PC-9 (cell line): ENCODE results near the gene POM121L2. TPM values are rescaled to one million over a fixed set of nuclear protein-coding genes. Genes with fewer than 3 reads are reported as not detected.

Experiments used
- BruUV-seq: library from RNA; stranded (reverse); fragments of 400-500 nt; replicated peaks from 2 replicates; lab custom pipeline; 2021; lab: Mats Ljungman, UMichigan
- CTCF ChIA-PET: fragments of 300-600 bp; sonication (Branson Sonifier 250); formaldehyde crosslinking; loops from one replicate; lab custom pipeline; 2022; ENCODE audit warnings: antibody characterized with exemption; lab: Charles Lee
- POLR2A ChIA-PET: fragments of 300-600 bp; sonication (Branson Sonifier 250); formaldehyde crosslinking; loops from one replicate; lab custom pipeline; 2022; ENCODE audit warnings: antibody characterized with exemption; ENCODE audit not compliant: unreplicated experiment; lab: Charles Lee
- DNase-seq, 2 experiments: peaks; one replicate each; pipeline versions ENCODE4 v3.0.0 to v3.0.0-alpha.2; 2015 to 2022; ENCODE audit warnings: mixed read lengths in 1 of 2
- H2AFZ ChIP-seq: fragments of 200-600 bp; sonication (generic); 2 replicates; pipeline ENCODE4 v1.8.1; 2017; ENCODE audit warnings: antibody characterized with exemption
- H3F3A ChIP-seq: fragments of 200-600 bp; sonication (generic); 2 replicates; pipeline ENCODE4 v1.8.1; 2017; ENCODE audit warnings: antibody characterized with exemption, mild to moderate bottlenecking, low read depth; ENCODE audit not compliant: insufficient read depth
- H3K27ac ChIP-seq: fragments of 200-600 bp; sonication (generic); 2 replicates; pipeline ENCODE4 v1.6.1; 2016; ENCODE audit warnings: mixed run types
- H3K27me3 ChIP-seq: fragments of 200-600 bp; sonication (generic); 2 replicates; pipeline ENCODE4 v1.6.1; 2016; ENCODE audit warnings: low read depth, mixed run types; ENCODE audit not compliant: insufficient read depth
- H3K36me3 ChIP-seq: fragments of 200-600 bp; sonication (generic); 2 replicates; pipeline ENCODE4 v1.6.1; 2016; ENCODE audit warnings: low read depth, mixed run types
- H3K4me1 ChIP-seq: fragments of 200-600 bp; sonication (generic); replicated peaks from 2 replicates; pipeline ENCODE4 v1.6.1; 2016; ENCODE audit warnings: mixed run types; ENCODE audit not compliant: insufficient read depth
- H3K4me2 ChIP-seq: fragments of 200-600 bp; sonication (generic); 2 replicates; pipeline ENCODE4 v1.6.1; 2017; ENCODE audit warnings: mixed run types
- H3K4me3 ChIP-seq: fragments of 200-600 bp; sonication (generic); 2 replicates; pipeline ENCODE4 v1.6.1; 2016; ENCODE audit warnings: mixed run types
- H3K79me2 ChIP-seq: fragments of 200-600 bp; sonication (generic); 2 replicates; pipeline ENCODE4 v1.6.1; 2017; ENCODE audit warnings: low read depth, mixed run types
- H3K9me2 ChIP-seq: fragments of 200-600 bp; sonication (generic); 2 replicates; pipeline ENCODE4 v1.8.1; 2017; ENCODE audit warnings: mild to moderate bottlenecking; ENCODE audit not compliant: insufficient read depth
- H3K9me3 ChIP-seq: fragments of 200-600 bp; sonication (generic); 2 replicates; pipeline ENCODE4 v1.8.1; 2016; ENCODE audit warnings: low read depth; ENCODE audit not compliant: insufficient read depth
- H4K20me1 ChIP-seq: fragments of 200-600 bp; sonication (generic); 2 replicates; pipeline ENCODE4 v1.8.1; 2017; ENCODE audit not compliant: insufficient read depth
- CTCF ChIP-seq: fragments of 200-600 bp; sonication (generic); conservative IDR thresholded peaks from 2 replicates; pipeline ENCODE4 v1.6.1; 2017; ENCODE audit warnings: mixed run types, antibody characterized with exemption, mild to moderate bottlenecking, moderate library complexity
- EZH2 ChIP-seq: fragments of 200-600 bp; sonication (generic); IDR thresholded peaks from 2 replicates; pipeline ENCODE4 v1.8.0; 2017; ENCODE audit warnings: antibody characterized with exemption, low read depth
- intact Hi-C: fragments of 100-400 bp; cut with micrococcal nuclease; formaldehyde crosslinking; loops from one replicate; pipeline ENCODE4 v1.10.0; 2022; ENCODE audit not compliant: unreplicated experiment
- total RNA-seq: library from RNA; stranded (reverse); gene quantifications from 2 replicates; pipeline ENCODE4 v1.2.3, GENCODE V29; 2021

Gene POM121L2
- total RNA-seq, 1 experiment from 2014 or later, result 0.26 TPM

- Histone ChIP-seq H3K4me3 (peak overlapping the region; percentile 68; the same call in 1 of the 2 replicates), H3K79me2 (no peaks in the 10 kb centered on the region), H2AFZ (peak overlapping the region; percentile 89; the same call in 1 of the 2 replicates), H3F3A (no peaks in the 10 kb centered on the region), H3K9me3 (peaks cover 6% of the 10 kb centered on the region), H3K4me1 (no peaks in the 10 kb centered on the region), H3K36me3 (no peaks in the 10 kb centered on the region), H4K20me1 (no peaks in the 10 kb centered on the region), H3K4me2 (peak overlapping the region; percentile 77), H3K27ac (no peak overlapping the region), H3K9me2 (no peaks in the 10 kb centered on the region), H3K27me3 (0 out of 2 replicates have a peak, but pooled peaks cover 3% of the 10 kb centered on the region)
- TF ChIP-seq CTCF (no peak; the same call in 1 of the 2 replicates), EZH2 (no peak)
- no peak for DNase-seq
- CTCF ChIA-PET, result interaction anchor here (1.0 to 1.8 kb wide), 3 partner anchors 19 to 439 kb away, joined by 3 to 15 read pairs (median 10); no protein-coding TSS in a partner anchor
- intact Hi-C loops, result loop anchor here (1.0 to 5.0 kb wide), 7 partner anchors 124 to 441 kb away; partner anchors contain the start of gene ZNF184
- POLR2A ChIA-PET, result interaction anchor here (0.6 to 1.0 kb wide), 3 partner anchors 166 to 580 kb away, joined by 4 to 8 read pairs (median 5); a partner anchor contains a TSS
- BruUV-seq, result no TSS peak
Measured at GRCh38 chr6:27312950-27313271, 838 bp upstream of the POM121L2 start.

DNA sequence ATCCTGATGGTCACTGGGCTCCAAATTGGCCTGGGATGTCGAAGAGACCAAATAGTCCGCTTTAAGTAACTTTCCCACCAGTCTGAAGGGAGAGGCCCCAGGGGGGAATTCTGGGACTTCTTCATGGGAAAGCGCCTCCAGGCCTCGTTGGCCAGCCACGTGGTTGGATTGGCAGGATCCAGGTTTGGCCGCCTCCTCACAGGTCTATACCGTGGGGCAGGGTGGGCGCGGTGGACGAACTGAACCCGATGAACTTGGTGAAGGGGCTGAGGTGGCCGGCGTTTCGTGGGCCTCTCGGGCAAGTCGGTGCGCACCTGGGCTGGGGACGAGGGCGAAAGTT, 297 bp downstream of the POM121L2 start:
- BruUV-seq, result no TSS peak
- Histone ChIP-seq H3K4me1 (no peaks in the 10 kb centered on the region), H3K27me3 (0 out of 2 replicates have a peak, but pooled peaks cover 3% of the 10 kb centered on the region), H3K4me3 (no peak overlapping the region), H3K4me2 (peak overlapping the region; percentile 77; the same call in 1 of the 2 replicates), H3K36me3 (no peaks in the 10 kb centered on the region), H3K79me2 (no peaks in the 10 kb centered on the region), H3K9me2 (no peaks in the 10 kb centered on the region), H4K20me1 (no peaks in the 10 kb centered on the region), H3F3A (no peaks in the 10 kb centered on the region), H2AFZ (no peak overlapping the region), H3K27ac (no peak overlapping the region), H3K9me3 (peaks cover 6% of the 10 kb centered on the region)
- ChIA-PET POLR2A (no interaction called here), CTCF (interaction anchor here (1.0 to 1.8 kb wide), 2 partner anchors 61 to 440 kb away, joined by 3 to 10 read pairs; no protein-coding TSS in a partner anchor)
- no peak for DNase-seq
- intact Hi-C loops, result loop anchor here (1.0 to 5.0 kb wide), 7 partner anchors 122 to 443 kb away; partner anchors contain the start of gene ZNF184
- TF ChIP-seq EZH2 (no peak), CTCF (no peak)

GRCh38 chr6:27303613-27304272, 8.3 kb downstream of the POM121L2 start:
- Histone ChIP-seq H3K4me2 (no peak overlapping the region), H3K27ac (no peak overlapping the region), H2AFZ (no peak overlapping the region), H4K20me1 (no peaks in the 10 kb centered on the region), H3K9me3 (no peaks in the 10 kb centered on the region), H3K4me1 (no peaks in the 10 kb centered on the region), H3F3A (0 out of 2 replicates have a peak, but pooled peaks cover 4% of the 10 kb centered on the region), H3K9me2 (no peaks in the 10 kb centered on the region), H3K27me3 (no peaks in the 10 kb centered on the region), H3K4me3 (no peak overlapping the region), H3K36me3 (no peaks in the 10 kb centered on the region), H3K79me2 (no peaks in the 10 kb centered on the region)
- no TSS peak for BruUV-seq
- intact Hi-C loops, result no loop called here
- CTCF ChIA-PET, result interaction anchor here (0.6 to 0.7 kb wide), 2 partner anchors 11 to 93 kb away, joined by 3 read pairs; no protein-coding TSS in a partner anchor
- no peak for DNase-seq
- TF ChIP-seq CTCF (no peak), EZH2 (no peak)
- POLR2A ChIA-PET, result no interaction called here
